HG02943 (cell line): Measurements from ENCODE around the gene MMP19.
"Not testable (repeated sequence)": the region's sequence is repeated elsewhere in the genome, so short reads cannot be mapped to it uniquely, and the experiment has no call there.

Experiments used
- ATAC-seq: cut with Tn5 transposase; IDR thresholded peaks from one replicate; pipeline ENCODE4 v1.9.1; 2021; ENCODE audit warnings: mild to moderate bottlenecking, low read depth, moderate library complexity; ENCODE audit not compliant: unreplicated experiment

Gene MMP19

GRCh38 chr12:55842681-55843429 lies at the start of gene MMP19:
MMP19 (minus strand) TSS chr12:55842936; CDS start chr12:55842830, 106 bp downstream.
- no peak for ATAC-seq

GRCh38 chr12:55891310-55891709 lies 48.6 kb upstream of the MMP19 start:
- no peak for ATAC-seq

GRCh38 chr12:55885113-55885512 lies 42.4 kb upstream of the MMP19 start:
- ATAC-seq, result no peak

GRCh38 chr12:55877824-55878223 lies 35.1 kb upstream of the MMP19 start:
- ATAC-seq, result no peak

GRCh38 chr12:55875704-55876467 lies 33.1 kb upstream of the MMP19 start:
- ATAC-seq, result no peak

GRCh38 chr12:55874443-55874842 lies 31.7 kb upstream of the MMP19 start:
- no peak for ATAC-seq

- ATAC-seq, result not testable (repeated sequence)
These were observed 23.8 kb upstream of the MMP19 start for GRCh38 chr12:55866454-55867004.

GRCh38 chr12:55865327-55865726 lies 22.6 kb upstream of the MMP19 start:
- ATAC-seq, result no peak

GRCh38 chr12:55862931-55863330 lies 20.2 kb upstream of the MMP19 start:
- ATAC-seq, result not testable (repeated sequence)

- ATAC-seq, result no peak
These were observed 19.6 kb upstream of the MMP19 start for GRCh38 chr12:55862286-55862685.

- ATAC-seq, result no peak
These were observed 19.1 kb upstream of the MMP19 start for GRCh38 chr12:55861871-55862270.

GRCh38 chr12:55861396-55861795 lies 18.7 kb upstream of the MMP19 start:
- no peak for ATAC-seq

- no peak for ATAC-seq
These were observed 10.0 kb upstream of the MMP19 start for GRCh38 chr12:55852740-55853139.

GRCh38 chr12:55850893-55851292 lies 8.2 kb upstream of the MMP19 start:
- ATAC-seq, result no peak

GRCh38 chr12:55850401-55850800 lies 7.7 kb upstream of the MMP19 start:
- no peak for ATAC-seq

- ATAC-seq, result no peak
These were observed 7.0 kb upstream of the MMP19 start for GRCh38 chr12:55849616-55850343.

GRCh38 chr12:55847603-55848291 lies 5.0 kb upstream of the MMP19 start:
- ATAC-seq, result no peak

- ATAC-seq, result no peak
These were observed 4.3 kb upstream of the MMP19 start for GRCh38 chr12:55847033-55847432.

GRCh38 chr12:55845785-55846496 lies 3.2 kb upstream of the MMP19 start:
- ATAC-seq, result no peak

GRCh38 chr12:55845361-55845760 lies 2.6 kb upstream of the MMP19 start:
- no peak for ATAC-seq
